ENCODE measurements around the gene UCP3.

DNA sequence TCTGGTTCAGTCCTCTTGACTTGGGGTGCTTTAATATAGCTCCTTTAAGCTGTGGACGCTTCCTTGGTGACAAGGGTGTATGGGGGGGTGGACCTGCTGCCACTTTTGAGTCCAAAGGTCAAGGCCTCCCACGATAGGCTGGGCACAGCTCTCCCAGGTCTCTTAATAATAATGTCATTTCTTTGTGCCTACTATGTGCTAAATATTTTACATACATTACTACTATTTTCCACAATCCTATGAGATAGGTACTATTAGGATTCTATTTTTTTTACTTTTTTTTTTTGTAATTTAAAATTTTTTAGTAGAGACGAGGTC, 304 bp upstream of the UCP3 start:
- TF ChIP-seq, protein P1, sequence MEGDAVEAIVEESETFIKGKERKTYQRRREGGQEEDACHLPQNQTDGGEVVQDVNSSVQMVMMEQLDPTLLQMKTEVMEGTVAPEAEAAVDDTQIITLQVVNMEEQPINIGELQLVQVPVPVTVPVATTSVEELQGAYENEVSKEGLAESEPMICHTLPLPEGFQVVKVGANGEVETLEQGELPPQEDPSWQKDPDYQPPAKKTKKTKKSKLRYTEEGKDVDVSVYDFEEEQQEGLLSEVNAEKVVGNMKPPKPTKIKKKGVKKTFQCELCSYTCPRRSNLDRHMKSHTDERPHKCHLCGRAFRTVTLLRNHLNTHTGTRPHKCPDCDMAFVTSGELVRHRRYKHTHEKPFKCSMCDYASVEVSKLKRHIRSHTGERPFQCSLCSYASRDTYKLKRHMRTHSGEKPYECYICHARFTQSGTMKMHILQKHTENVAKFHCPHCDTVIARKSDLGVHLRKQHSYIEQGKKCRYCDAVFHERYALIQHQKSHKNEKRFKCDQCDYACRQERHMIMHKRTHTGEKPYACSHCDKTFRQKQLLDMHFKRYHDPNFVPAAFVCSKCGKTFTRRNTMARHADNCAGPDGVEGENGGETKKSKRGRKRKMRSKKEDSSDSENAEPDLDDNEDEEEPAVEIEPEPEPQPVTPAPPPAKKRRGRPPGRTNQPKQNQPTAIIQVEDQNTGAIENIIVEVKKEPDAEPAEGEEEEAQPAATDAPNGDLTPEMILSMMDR (IDR thresholded peaks at IDR 0.05; ENCODE audit: borderline replicate concordance, extremely low read depth, low read length, poor library complexity, severe bottlenecking) = no peak
- no peak for TF ChIP-seq EZH2 (IDR thresholded peaks at IDR 0.05; ENCODE audit: borderline replicate concordance, low read depth, low read length, severe bottlenecking)
